GM19467 (cell line): Measurements from ENCODE around the gene RNF212.
A peak's percentile ranks its signal among the peaks of the same experiment; 100 is the strongest.

ENCODE experiments used
- ATAC-seq: cut with Tn5 transposase; IDR thresholded peaks from one replicate; pipeline ENCODE4 v1.9.1; 2021; ENCODE audit warnings: mild to moderate bottlenecking, moderate library complexity; ENCODE audit not compliant: unreplicated experiment

Gene RNF212

DNA sequence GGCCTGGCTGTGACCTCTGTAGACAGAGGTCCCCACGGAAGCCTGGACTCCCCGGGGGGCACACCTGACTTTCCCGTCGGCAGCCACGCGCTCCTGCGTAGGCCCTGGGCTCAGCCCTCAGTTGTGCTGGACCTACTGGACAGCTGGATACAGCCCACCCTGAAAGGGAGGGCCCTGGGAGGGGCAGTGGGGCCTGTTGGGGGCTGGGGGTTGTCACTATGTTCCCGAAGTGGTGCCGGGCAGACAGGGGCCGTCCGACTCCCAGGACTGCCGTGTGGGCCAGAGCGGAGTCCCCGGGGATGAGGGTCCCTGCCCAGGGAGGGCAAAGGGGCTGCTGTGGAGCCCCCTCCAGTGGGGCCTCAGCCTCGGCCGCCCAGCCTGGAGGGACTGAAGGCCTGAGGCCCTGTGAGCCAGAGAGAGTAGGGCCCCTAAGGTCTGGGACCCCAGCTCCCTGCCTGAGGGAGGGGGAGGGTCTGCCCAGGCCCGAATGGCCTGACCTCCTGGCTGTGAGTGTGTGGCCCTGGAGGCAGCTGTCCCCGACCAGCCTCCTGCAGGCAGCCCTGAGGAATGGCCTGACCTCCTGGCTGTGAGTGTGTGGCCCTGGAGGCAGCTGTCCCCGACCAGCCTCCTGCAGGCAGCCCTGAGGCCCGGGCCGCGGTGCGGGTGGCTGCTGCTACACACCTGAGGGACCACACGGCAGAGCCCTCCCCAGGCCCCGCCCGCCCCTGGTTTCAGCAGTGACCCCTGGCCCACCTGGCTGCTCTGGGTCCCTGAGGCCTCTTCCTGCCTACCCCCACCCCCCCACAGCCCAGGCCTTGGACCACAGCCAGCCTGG lies 76.2 kb downstream of the RNF212 start:
- ATAC-seq: no peak

DNA sequence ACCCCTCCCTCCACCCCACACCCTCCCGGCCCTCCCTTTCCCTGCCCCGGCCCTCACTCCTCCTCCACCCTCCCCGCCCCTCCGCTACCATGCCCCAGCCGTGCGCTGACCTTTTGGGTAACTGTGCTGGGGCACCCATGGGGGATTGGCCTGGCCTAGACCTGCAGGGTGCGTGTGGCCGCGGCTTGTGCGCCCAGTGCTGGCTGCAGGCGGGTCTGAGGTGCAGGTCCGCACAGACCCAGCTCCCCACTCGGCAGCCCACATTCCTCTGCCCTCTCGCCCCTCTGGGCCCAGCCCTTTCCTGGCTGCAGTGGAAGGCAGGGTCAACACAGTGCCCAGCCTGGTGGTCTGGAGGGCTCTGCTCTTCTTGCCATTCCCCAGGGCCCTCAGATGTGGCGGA lies 77.3 kb downstream of the RNF212 start:
- ATAC-seq: no peak

DNA sequence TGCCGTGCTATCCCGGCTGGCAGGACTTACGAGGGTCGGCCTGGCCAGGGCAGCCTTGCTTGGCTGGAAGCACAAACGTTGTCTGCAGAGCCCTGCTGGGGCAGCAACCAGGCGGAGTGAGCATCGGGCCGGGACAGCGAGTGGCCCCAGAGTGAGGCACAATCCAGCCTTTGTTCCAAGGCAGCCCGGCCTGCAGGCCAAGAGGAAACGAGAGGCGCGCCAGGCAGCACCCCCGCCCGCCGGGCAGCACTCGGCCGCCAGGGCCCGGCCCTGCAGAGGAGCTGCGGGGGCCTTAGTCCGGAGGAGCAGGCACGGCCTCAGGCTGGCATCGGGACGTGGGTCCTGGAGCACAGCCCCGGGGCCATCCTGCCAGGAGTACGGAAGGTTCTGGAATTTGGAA lies 77.9 kb downstream of the RNF212 start:
- ATAC-seq: no peak

DNA sequence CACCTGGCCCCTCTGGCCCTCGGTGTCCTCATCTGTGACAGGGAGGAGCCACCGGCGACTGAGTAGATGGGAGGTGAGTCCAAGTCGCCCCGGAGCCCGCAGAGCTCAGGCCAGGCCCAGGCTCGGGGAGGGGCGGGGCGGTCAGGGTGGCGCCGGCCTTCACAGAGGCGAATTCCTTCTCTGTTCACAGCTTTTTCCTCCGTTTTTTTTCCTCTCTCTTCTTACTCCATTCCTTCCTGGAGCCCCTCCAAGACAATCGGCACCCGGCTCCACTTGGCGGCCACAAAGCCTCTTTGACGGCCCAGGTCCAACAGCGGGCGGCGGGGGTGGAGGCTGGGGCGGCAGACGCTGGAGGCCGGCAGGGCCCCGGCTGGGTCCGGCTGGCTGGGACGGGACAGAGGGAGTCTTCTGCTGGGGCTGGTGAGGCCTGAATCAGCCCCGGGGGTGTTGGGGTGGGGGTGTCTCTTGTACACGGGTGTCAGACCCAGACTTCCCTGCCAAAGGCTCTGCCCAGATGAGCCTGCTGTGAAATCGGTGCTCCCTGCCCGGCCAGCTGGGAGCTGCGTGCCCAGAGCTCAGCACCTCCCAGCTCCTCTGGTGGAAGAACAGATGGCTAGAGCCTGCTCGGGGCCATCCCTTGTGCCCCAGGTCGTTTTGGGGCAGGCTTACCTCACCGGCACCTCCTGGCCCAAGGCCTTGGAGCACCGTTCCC lies 79.4 kb downstream of the RNF212 start:
- no peak for ATAC-seq

DNA sequence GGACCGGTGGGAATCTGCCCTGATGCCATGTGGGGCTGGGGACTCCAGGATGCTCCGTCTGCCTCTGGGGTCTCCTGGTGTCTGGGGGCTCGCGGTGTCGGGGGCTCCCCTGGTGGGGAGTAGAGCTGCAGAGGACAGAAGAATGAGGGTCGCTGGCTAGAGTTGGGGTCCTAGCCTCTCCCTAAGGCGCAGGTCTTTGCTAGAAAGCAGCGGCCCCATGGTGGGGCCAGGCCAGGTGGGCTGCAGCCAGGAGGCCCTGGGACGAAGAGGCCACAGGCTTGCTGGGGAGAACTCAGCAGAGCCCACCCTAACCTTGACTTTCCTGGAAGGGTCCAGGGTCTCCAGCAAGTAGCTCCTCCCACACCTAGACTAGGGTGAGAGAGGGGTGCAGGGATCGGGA lies 80.5 kb downstream of the RNF212 start:
- no peak for ATAC-seq

DNA sequence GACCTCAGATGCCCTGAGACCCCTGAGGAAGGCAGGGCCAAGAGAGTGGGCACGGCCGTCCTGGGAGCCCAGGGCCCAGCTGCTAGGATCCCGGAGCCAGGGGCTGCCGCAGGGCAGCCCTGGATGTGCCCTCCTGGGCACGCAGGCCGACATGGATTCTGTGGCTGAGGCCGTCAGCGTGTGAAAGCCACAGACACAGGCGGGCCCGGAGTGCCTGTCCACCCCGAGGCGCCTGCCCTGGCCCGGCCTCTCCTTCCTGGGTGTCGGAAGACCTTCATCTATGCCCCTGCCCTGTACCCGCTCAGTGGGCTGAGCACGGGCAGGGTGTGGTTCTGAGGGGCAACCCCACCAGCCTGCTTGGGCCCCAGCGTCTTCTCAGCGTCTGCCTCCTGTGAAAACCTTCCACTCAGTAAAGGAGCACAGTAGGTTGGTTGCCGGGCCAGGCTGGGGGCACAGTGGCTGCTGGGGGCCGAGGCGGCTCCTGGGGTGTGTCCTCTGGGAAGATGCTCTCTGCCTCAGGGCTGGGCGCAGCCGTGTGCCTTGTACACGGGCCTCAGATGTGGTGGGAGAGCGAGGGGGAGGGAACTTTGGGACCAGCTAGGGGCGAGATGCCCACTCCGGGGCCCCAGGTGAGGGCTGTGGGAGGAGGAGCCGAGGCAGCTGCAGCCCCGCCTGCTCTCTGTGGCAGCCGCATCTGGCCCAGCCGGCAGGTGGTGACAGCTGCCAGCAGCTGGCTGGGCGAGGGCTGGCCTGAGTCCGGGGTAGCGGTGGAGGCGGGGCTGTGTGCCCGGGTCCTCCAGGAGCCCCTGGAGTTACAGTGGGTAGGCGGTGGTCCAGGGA lies 81.2 kb downstream of the RNF212 start:
- ATAC-seq: no peak

DNA sequence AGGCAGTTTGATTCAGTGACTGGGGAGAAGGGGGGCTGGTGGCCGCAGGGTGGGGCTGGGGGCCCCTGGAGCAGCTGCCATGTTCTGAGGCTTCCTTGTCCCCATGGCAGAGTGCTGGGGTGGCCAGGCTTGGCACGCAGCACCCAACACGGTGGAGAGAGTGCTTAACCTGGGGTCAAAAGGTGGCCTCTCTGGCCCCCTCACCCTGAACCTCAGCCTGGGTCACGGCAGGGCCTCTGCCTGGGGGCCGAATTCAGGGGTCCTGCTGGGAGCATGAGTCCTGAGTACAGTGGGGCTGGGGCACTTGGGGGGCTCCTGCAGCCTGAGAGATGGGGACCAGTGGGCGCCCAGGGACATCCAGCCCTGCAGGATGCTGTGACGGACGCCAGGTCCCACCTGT lies 82.0 kb downstream of the RNF212 start:
- no peak for ATAC-seq

DNA sequence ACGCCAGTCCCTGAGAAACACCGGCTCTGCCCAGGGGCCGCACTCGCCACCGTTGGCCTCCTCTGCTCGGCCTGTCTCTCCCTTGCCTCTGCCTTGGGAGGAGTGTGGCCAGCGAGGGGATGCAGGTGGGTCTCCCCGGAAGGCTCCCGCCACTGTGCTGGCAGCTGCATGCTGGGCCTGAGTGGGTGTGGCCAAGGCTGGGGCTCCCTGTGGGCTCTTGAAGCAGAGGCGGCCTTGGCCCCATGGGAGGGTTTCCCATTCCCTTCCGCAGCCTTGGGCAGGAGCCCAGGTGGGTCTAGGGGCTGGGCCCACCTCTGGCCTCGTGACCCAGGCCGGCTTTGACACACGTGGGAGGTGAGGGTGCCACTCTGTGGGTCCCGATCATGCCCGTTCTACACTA lies 82.8 kb downstream of the RNF212 start:
- no peak for ATAC-seq

DNA sequence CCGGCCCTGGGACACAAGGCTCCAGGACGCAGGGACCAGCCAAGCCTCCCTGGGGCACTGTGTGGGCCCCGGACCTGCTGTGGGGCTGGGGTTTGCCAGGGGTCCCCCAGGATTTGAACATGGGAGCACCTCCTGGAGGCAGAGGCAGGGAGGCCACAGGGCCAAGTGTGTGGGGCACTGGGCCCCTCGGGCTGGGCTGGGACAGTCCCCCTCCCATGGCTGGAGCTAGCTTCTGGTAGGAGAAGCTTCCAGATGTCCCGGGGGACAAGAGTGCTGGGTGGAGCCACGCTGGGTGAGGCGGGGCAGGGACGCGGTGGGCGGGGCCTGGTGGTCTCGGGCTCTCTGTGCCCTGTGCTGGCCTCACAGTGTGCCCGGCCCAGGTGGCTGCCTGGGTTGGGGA lies 83.3 kb downstream of the RNF212 start:
- no peak for ATAC-seq

DNA sequence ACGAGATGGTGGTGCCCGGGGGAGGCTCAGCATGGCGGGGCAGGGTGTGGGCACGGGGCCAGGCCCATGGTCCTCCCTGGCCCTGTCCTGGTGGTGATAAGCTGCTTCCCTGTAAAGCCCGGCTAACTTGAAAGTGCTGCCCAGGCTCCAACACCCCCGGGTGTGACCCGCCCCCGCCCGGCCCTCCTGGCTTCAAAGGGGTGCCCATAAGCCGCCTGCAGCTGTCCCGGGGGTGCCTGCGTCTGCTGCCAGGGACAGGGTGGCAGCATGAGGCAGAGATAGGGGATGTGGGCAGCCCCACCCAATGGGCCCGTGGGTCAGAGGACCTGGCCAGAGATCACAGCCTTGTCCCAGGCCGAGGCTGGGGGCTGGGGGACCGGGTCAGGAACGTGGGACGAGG lies 83.8 kb downstream of the RNF212 start:
- ATAC-seq: no peak

DNA sequence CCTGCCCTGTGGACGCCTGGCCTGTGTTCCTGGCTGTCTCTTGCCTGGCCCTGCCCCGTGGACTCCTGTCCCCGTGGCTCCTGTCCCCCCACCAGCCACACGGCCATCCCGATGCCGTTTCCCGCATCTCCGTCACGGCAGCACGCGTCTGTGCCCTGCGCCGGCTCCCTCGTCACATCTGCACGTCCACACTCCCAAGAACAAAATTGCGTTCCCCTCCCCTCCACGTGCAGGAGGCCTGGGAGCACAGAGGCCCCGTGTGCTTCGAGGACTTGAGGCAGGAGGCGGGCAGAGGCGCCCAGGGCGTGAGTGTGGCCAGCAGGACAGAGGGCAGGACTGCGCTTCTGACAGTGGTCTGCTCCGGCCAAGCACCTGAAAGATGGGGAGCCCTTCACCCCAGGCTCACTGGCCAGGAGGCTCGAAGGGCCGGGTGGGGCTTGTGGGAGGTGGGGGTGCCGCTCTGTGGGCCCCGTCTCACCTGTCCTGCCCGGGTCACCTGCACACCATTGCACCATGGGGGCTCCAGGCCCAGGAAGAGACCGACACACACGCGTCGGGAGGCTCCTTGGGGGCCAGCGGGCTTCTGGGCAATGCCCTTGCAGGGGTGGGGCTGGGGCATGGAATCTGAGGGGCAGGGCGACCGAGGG lies 84.7 kb downstream of the RNF212 start:
- no peak for ATAC-seq

DNA sequence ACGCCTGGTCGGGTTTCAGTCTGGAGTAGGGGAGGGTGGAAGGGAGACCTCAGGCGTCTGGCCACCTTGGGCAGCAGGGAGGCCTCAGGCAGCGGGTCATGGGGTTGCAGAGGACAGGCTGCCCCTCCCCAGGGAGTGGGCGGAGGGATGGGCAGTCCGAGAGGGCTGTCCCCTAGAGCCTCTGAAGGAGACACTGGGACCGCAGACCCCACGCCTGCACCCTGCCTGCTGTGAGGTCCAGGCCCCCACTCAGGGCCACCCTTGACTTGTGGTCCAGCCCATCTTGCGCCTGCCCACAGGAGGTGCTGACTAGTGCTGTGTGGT lies 85.5 kb downstream of the RNF212 start:
- ATAC-seq: no peak

DNA sequence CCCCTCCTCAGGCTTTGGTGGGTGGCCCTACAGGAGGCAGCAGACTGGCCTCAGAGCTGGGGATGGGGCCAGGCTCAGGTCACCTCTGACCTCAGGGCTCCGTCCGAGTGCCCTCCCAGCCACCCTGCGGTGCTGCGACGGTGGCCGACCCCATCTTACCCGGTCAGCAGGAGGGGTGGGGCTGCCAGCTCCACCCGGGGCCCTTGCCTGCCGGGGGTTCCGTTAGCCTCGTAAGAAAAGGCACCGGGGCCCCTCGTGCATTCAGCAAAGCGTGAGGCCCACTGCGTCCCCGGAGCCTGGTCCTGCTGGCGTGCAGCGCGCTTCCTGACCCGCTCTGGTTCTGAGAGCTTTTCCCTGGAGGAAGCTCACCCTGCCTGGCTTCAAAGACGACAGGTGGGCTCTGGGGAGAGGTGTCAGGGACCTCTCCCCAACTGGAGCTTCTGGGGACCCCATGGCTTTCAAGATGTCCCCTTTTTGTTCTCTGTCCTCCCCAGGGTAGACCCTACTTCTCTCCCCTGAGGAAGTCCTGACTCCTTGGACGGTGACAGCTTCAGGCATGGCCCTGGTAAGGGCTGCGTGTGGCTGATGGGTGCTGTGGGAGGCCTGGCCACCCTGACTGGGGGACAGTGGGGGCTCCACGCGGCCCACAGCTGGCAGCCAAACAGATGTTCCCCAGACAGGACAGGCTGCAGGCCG lies 86.0 kb downstream of the RNF212 start:
- ATAC-seq: no peak

DNA sequence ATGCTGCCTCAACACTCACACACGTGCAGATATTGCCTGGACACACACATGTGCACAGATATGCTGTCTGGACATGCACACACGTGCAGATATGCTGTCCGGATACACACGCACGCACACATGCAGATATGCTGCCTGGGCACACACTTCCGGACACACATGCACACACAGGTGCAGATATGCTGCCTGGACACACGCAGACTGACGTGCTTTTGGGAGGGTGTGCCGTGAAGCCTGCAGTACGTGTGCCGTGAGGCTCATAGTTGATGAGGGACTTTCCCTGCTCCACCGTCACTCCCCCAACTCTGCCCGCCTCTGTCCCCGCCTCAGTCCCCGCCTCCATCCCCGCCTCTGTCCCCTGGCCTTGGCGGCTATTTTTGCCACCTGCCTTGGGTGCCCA lies 87.2 kb downstream of the RNF212 start:
- peak; percentile 42 for ATAC-seq

DNA sequence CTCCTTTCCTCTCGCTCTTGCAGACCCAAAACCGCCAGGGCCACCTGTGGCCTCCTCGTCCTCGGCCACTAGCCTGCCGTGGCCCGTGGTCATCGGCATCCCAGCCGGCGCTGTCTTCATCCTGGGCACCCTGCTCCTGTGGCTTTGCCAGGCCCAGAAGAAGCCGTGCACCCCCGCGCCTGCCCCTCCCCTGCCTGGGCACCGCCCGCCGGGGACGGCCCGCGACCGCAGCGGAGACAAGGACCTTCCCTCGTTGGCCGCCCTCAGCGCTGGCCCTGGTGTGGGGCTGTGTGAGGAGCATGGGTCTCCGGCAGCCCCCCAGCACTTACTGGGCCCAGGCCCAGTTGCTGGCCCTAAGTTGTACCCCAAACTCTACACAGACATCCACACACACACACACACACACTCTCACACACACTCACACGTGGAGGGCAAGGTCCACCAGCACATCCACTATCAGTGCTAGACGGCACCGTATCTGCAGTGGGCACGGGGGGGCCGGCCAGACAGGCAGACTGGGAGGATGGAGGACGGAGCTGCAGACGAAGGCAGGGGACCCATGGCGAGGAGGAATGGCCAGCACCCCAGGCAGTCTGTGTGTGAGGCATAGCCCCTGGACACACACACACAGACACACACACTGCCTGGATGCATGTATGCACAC lies 88.3 kb downstream of the RNF212 start:
- ATAC-seq: no peak

DNA sequence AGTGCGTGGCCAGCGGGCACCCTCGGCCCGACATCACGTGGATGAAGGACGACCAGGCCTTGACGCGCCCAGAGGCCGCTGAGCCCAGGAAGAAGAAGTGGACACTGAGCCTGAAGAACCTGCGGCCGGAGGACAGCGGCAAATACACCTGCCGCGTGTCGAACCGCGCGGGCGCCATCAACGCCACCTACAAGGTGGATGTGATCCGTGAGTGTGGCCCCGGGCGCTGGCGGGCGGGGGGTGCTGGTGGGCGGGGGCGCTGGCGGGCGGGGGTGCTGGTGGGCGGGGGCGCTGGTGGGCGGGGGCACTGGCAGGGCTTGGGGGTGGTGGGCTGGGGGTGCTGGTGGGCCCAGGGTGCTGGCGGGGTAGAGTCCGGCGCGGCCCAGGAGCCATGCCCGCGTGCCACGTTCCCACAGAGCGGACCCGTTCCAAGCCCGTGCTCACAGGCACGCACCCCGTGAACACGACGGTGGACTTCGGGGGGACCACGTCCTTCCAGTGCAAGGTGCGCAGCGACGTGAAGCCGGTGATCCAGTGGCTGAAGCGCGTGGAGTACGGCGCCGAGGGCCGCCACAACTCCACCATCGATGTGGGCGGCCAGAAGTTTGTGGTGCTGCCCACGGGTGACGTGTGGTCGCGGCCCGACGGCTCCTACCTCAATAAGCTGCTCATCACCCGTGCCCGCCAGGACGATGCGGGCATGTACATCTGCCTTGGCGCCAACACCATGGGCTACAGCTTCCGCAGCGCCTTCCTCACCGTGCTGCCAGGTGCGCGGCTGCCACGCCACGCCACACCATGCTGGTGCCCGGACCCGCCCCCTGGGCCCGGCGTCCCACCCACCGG lies 89.2 kb downstream of the RNF212 start:
- no peak for ATAC-seq

DNA sequence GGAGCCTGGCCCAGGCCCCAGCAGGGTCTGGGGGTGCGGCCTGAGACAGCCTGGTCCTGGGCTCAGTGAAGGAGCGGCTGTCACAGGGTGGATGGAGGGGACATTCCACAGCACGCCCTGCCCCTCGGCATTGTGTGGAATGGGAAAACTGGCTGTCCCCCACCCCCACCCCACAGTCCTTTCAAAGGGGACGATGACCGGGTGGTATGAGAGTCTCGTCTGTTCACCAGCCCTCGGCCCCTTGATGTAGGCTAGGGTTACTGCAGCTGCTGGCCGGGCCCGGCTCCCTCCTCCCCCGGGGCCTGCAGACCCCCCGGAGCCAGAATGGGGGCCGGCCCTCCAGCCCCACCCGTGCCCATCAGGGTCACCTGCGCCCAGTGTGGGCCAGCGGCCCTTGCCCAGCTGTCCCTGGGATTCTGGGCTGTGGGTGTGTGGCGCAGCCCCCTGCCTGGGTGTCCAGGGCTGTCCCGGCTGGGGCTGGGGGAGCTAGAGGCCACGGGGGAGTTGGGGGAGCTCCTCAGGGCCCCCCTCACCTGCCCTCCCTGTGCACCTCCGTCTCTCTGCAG lies 90.2 kb downstream of the RNF212 start:
- no peak for ATAC-seq

DNA sequence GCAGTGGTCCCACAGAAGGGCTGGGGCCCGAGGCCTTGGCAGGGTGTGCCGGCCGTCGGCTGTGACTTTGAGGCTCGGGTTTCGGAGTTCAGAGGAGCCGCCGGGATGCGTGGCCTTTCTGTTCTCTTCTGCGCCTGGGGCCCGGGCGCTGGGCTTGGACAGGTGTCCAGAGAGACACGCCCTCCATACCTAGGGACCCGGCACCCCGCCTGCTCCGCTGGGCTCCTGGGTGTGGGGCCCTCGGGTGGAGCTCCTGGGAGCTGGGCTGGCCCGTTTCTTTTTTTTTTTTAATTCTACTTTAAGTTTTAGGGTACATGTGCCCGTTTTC lies 90.7 kb downstream of the RNF212 start:
- ATAC-seq: no peak
